Measurements from ENCODE around the gene EVX1. TPM values are rescaled to one million over a fixed set of nuclear protein-coding genes. Genes with fewer than 3 reads are reported as not detected.

Gene EVX1
- polyA plus RNA-seq, 4 donors: 0.06 to 0.07 TPM; not detected in 2

Other genes with a start within 250 kb of the EVX1 start
- 1 to 10 TPM; 1.9 to 2.8 (median 2.6) TPM for gene HOXA1, start 146.8 kb upstream of the EVX1 start, polyA plus RNA-seq (ENCODE audit: insufficient read length in 4 of 4)
- gene HOXA2, start 140.1 kb upstream of the EVX1 start, polyA plus RNA-seq (ENCODE audit: insufficient read length in 4 of 4): 10 to 100 TPM in 2 of 4 donors, 1 to 10 TPM in 2; 6.5 to 13.6 (median 10.5) TPM
- 10 to 100 TPM; 18.9 to 25.5 (median 22.2) TPM for gene HOXA4, start 112.0 kb upstream of the EVX1 start, polyA plus RNA-seq (ENCODE audit: insufficient read length in 4 of 4)
- 10 to 100 TPM; 70.8 to 87.5 (median 80.9) TPM for gene HOXA5, start 99.1 kb upstream of the EVX1 start, polyA plus RNA-seq (ENCODE audit: insufficient read length in 4 of 4)
- gene HOXA6, start 95.0 kb upstream of the EVX1 start, polyA plus RNA-seq (ENCODE audit: insufficient read length in 4 of 4): 10 to 100 TPM; 24.7 to 59.3 (median 38.3) TPM
- 10 to 100 TPM; 36.3 to 53.5 (median 51.6) TPM for gene HOXA3, start 90.2 kb upstream of the EVX1 start, polyA plus RNA-seq (ENCODE audit: insufficient read length in 4 of 4)
- gene HOXA7, start 86.1 kb upstream of the EVX1 start, polyA plus RNA-seq (ENCODE audit: insufficient read length in 4 of 4): 10 to 100 TPM; 27.0 to 38.1 (median 31.3) TPM
- gene HOXA9, start 77.3 kb upstream of the EVX1 start, polyA plus RNA-seq (ENCODE audit: insufficient read length in 4 of 4): 100 to 1,000 TPM in 3 of 4 donors, 10 to 100 TPM in 1; 86.6 to 118 (median 107) TPM
- gene HOXA10, start 68.5 kb upstream of the EVX1 start, polyA plus RNA-seq (ENCODE audit: insufficient read length in 4 of 4): 100 to 1,000 TPM; 131 to 160 (median 151) TPM
- 10 to 100 TPM; 29.6 to 48.7 (median 43.5) TPM for gene HOXA11, start 57.6 kb upstream of the EVX1 start, polyA plus RNA-seq (ENCODE audit: insufficient read length in 4 of 4)
- gene HOXA13, start 42.7 kb upstream of the EVX1 start, polyA plus RNA-seq (ENCODE audit: insufficient read length in 4 of 4): under 1 TPM in 1 of 4 donors, not detected in 3; 0.21 TPM